ENCODE results near the gene AFAP1L2.

DNA sequence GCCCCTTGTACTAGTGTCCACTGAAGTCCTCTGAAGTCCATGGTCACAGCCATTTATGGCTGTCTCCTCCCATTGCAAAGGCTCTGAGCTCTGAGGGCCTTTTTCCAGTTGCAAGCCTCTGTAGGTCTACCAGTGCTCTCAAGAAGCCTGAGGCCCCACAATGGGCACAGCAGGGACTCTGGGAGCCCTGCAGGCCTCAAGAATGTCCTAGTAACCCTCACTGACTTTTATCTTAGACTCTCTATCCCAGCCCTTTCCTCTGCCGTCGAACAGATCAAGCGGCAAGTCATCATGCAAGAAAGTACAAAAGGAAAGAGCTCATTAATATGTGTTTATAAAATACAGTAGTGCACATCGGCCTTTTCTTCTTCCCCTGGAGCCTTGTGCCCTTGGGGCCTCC, 141.8 kb downstream of the AFAP1L2 start:
- TF ChIP-seq, protein P1, sequence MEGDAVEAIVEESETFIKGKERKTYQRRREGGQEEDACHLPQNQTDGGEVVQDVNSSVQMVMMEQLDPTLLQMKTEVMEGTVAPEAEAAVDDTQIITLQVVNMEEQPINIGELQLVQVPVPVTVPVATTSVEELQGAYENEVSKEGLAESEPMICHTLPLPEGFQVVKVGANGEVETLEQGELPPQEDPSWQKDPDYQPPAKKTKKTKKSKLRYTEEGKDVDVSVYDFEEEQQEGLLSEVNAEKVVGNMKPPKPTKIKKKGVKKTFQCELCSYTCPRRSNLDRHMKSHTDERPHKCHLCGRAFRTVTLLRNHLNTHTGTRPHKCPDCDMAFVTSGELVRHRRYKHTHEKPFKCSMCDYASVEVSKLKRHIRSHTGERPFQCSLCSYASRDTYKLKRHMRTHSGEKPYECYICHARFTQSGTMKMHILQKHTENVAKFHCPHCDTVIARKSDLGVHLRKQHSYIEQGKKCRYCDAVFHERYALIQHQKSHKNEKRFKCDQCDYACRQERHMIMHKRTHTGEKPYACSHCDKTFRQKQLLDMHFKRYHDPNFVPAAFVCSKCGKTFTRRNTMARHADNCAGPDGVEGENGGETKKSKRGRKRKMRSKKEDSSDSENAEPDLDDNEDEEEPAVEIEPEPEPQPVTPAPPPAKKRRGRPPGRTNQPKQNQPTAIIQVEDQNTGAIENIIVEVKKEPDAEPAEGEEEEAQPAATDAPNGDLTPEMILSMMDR (IDR thresholded peaks at IDR 0.05): no peak
- no peak for TF ChIP-seq POLR2A (IDR thresholded peaks at IDR 0.05)

Measured in right lobe of liver (tissue), 4 donors.